Fibroblast of lung (primary cell): ENCODE results near the gene NSMF. TPM values are rescaled to one million over a fixed set of nuclear protein-coding genes. Genes with fewer than 3 reads are reported as not detected.

ENCODE experiments used
- DNase-seq, 2 donors: peaks; one replicate each; pipeline versions ENCODE4 v3.0.0 to v3.0.0-alpha.2; 2010; ENCODE audit warnings: low read depth in 2 of 2
- H2AFZ ChIP-seq: 2 replicates; pipeline ENCODE4 v1.5.1; 2012; ENCODE audit warnings: low read length, control low read depth, inconsistent platforms
- H3K27ac ChIP-seq: 2 replicates; pipeline ENCODE4 v1.5.1; 2011; ENCODE audit warnings: low read length, control low read depth; ENCODE audit not compliant: insufficient read depth
- H3K27me3 ChIP-seq: 2 replicates; pipeline ENCODE4 v1.5.1; 2011; ENCODE audit warnings: mild to moderate bottlenecking, low read length; ENCODE audit not compliant: control insufficient read depth, insufficient read depth
- H3K36me3 ChIP-seq: 2 replicates; pipeline ENCODE4 v1.5.1; 2011; ENCODE audit warnings: low read length; ENCODE audit not compliant: control insufficient read depth, insufficient read depth
- H3K4me1 ChIP-seq: 2 replicates; pipeline ENCODE4 v1.5.1; 2011; ENCODE audit warnings: low read length; ENCODE audit not compliant: control insufficient read depth, insufficient read depth; ENCODE audit errors: extremely low read depth
- H3K4me2 ChIP-seq: 2 replicates; pipeline ENCODE4 v1.5.1; 2011; ENCODE audit warnings: low read length, control low read depth; ENCODE audit not compliant: insufficient read depth; ENCODE audit errors: extremely low read depth
- H3K4me3 ChIP-seq, 4 experiments: fragments of 200-600 bp in 1 of 4; sonication (generic) in 1 of 4; replicated peaks in 1 of 4; 2 replicates each; pipeline ENCODE4 v1.5.1; 2011 to 2016; ENCODE audit warnings: low read length in 4 of 4, low read depth in 3 of 4, mild to moderate bottlenecking in 3 of 4, control low read depth in 2 of 4, inconsistent platforms in 1 of 4, mixed read lengths in 1 of 4; ENCODE audit not compliant: insufficient read depth in 1 of 4; ENCODE audit errors: control extremely low read depth in 1 of 4
- H3K79me2 ChIP-seq: 2 replicates; pipeline ENCODE4 v1.5.1; 2012; ENCODE audit warnings: mild to moderate bottlenecking, low read length, inconsistent platforms; ENCODE audit not compliant: control insufficient read depth, insufficient read depth
- H3K9ac ChIP-seq: 2 replicates; pipeline ENCODE4 v1.5.1; 2011; ENCODE audit warnings: mild to moderate bottlenecking, low read length, control low read depth; ENCODE audit not compliant: insufficient read depth
- H3K9me3 ChIP-seq: 2 replicates; pipeline ENCODE4 v1.5.1; 2012; ENCODE audit warnings: low read depth, low read length; ENCODE audit not compliant: control insufficient read depth, insufficient read depth
- H4K20me1 ChIP-seq: 2 replicates; pipeline ENCODE4 v1.5.1; 2011; ENCODE audit warnings: low read length; ENCODE audit not compliant: control insufficient read depth, insufficient read depth; ENCODE audit errors: extremely low read depth
- CTCF ChIP-seq, 2 donors: IDR thresholded peaks in 1 of 2; conservative IDR thresholded peaks in 1 of 2; 1 replicate in 1 of 2; 2 replicates in 1 of 2; pipeline ENCODE4 v1.5.1; 2011 to 2012; ENCODE audit warnings: low read length in 2 of 2, control low read depth in 1 of 2, inconsistent platforms in 1 of 2, low read depth in 1 of 2, mild to moderate bottlenecking in 1 of 2
- EZH2 ChIP-seq: IDR thresholded peaks from 2 replicates; pipeline ENCODE4 v1.5.1; 2012; ENCODE audit warnings: low read length, control low read depth, mild to moderate bottlenecking; ENCODE audit errors: missing control alignments
- polyA plus RNA-seq, 2 donors: library from polyadenylated mRNA; depleted of rRNA in 1 of 2; stranded (reverse) in 1 of 2; unstranded in 1 of 2; fragments of >200 nt; gene quantifications; 2 replicates each; pipeline ENCODE4 v1.2.1, GENCODE V29; 2011 to 2012; ENCODE audit warnings: missing spikeins in 1 of 2
- total RNA-seq: library from RNA; depleted of rRNA; stranded (reverse); fragments of >200 nt; gene quantifications from 2 replicates; pipeline ENCODE4 v1.2.1, GENCODE V29; 2014

Gene NSMF
- total and polyA plus RNA-seq, 2 donors (not counting 1 experiment from before 2014, with no cell fraction given) = 13.4 to 15.0 TPM

- DNase-seq = no peak
- Histone ChIP-seq H3K9ac (no peak overlapping the region), H3K79me2 (no peaks in the 10 kb centered on the region), H3K27me3 (no peaks in the 10 kb centered on the region), H3K9me3 (no peaks in the 10 kb centered on the region), H2AFZ (no peak overlapping the region), H4K20me1 (no peaks in the 10 kb centered on the region), H3K36me3 (no peaks in the 10 kb centered on the region), H3K27ac (no peak overlapping the region), H3K4me1 (no peaks in the 10 kb centered on the region), H3K4me3 (no peak overlapping the region), H3K4me2 (no peak overlapping the region)
- TF ChIP-seq EZH2 = no peak
- TF ChIP-seq CTCF (conservative IDR thresholded peaks at IDR 0.05 in 1 of 2, IDR thresholded peaks at IDR 0.05 in 1 of 2; ENCODE audit: low read depth in 1 of 2, low read length in 2 of 2) = no peak
Measured at GRCh38 chr9:137431416-137431931, 27.7 kb downstream of the NSMF start.

- H3K4me3 ChIP-seq = no peak overlapping the region
- H3K4me2 ChIP-seq = no peak overlapping the region
- H3K9ac ChIP-seq = no peak overlapping the region
- H3K9me3 ChIP-seq = no peaks in the 10 kb centered on the region
- no peak for DNase-seq
- H3K79me2 ChIP-seq = no peaks in the 10 kb centered on the region
- no peaks in the 10 kb centered on the region for H3K36me3 ChIP-seq
- no peaks in the 10 kb centered on the region for H3K4me1 ChIP-seq
- no peak for TF ChIP-seq CTCF (conservative IDR thresholded peaks at IDR 0.05 in 1 of 2, IDR thresholded peaks at IDR 0.05 in 1 of 2; ENCODE audit: low read depth in 1 of 2, low read length in 2 of 2)
- TF ChIP-seq EZH2 = no peak
- no peak overlapping the region for H3K27ac ChIP-seq
- no peaks in the 10 kb centered on the region for H4K20me1 ChIP-seq
- no peaks in the 10 kb centered on the region for H3K27me3 ChIP-seq
- H2AFZ ChIP-seq = no peak overlapping the region
Measured at GRCh38 chr9:137430723-137431415, 28.3 kb downstream of the NSMF start.

- Histone ChIP-seq H3K4me1 (no peaks in the 10 kb centered on the region), H3K9ac (no peak overlapping the region), H4K20me1 (no peaks in the 10 kb centered on the region), H3K27ac (no peak overlapping the region), H3K27me3 (no peaks in the 10 kb centered on the region), H3K4me3 (no peak overlapping the region), H3K4me2 (no peak overlapping the region), H3K9me3 (no peaks in the 10 kb centered on the region), H2AFZ (no peak overlapping the region), H3K36me3 (no peaks in the 10 kb centered on the region), H3K79me2 (no peaks in the 10 kb centered on the region)
- no peak for DNase-seq
- no peak for TF ChIP-seq CTCF (conservative IDR thresholded peaks at IDR 0.05 in 1 of 2, IDR thresholded peaks at IDR 0.05 in 1 of 2; ENCODE audit: low read depth in 1 of 2, low read length in 2 of 2)
- TF ChIP-seq EZH2 = no peak
Measured at GRCh38 chr9:137429974-137430722, 29.0 kb downstream of the NSMF start.
